Measurements from ENCODE around the gene LRBA. TPM values are rescaled to one million over a fixed set of nuclear protein-coding genes. Genes with fewer than 3 reads are reported as not detected.

LRBA gene
- total and polyA plus RNA-seq, 2 donors (not counting 1 experiment from before 2014, with no cell fraction given): 16.4 to 36.7 TPM

DNA sequence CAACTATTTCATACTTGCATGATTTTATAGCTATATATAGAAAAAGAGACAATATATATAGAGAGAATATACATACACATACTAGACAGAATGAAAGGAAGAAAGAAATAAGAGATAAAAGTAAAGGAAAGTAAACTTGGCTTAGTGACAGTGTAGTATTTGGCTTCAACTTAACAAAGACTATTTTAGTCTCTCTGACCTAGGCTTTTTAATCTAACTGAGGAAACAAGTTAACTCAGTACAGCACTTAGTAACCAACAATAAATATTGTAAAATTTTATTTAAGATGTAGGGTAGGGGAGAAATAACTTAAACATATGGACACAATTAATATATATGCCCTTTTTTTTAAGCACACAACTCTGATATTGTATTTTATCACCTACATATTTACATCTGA lies 682.1 kb downstream of the LRBA start:
- TF ChIP-seq EZH2 (IDR thresholded peaks at IDR 0.05; ENCODE audit: low read length, missing control alignments): no peak
- TF ChIP-seq, protein P1, sequence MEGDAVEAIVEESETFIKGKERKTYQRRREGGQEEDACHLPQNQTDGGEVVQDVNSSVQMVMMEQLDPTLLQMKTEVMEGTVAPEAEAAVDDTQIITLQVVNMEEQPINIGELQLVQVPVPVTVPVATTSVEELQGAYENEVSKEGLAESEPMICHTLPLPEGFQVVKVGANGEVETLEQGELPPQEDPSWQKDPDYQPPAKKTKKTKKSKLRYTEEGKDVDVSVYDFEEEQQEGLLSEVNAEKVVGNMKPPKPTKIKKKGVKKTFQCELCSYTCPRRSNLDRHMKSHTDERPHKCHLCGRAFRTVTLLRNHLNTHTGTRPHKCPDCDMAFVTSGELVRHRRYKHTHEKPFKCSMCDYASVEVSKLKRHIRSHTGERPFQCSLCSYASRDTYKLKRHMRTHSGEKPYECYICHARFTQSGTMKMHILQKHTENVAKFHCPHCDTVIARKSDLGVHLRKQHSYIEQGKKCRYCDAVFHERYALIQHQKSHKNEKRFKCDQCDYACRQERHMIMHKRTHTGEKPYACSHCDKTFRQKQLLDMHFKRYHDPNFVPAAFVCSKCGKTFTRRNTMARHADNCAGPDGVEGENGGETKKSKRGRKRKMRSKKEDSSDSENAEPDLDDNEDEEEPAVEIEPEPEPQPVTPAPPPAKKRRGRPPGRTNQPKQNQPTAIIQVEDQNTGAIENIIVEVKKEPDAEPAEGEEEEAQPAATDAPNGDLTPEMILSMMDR (conservative IDR thresholded peaks at IDR 0.05 in 1 of 2, IDR thresholded peaks at IDR 0.05 in 1 of 2; ENCODE audit: low read depth in 1 of 2, low read length in 2 of 2): no peak
- Histone ChIP-seq H2AFZ (ENCODE audit: low read length) (no peak overlapping the region), H3K4me1 (ENCODE audit: control insufficient read depth, extremely low read depth, insufficient read depth, low read length) (peaks cover 2% of the 10 kb centered on the region), H3K4me2 (ENCODE audit: extremely low read depth, insufficient read depth, low read length) (no peak overlapping the region), H3K36me3 (ENCODE audit: control insufficient read depth, insufficient read depth, low read length) (no peaks in the 10 kb centered on the region), H3K9me3 (ENCODE audit: control insufficient read depth, insufficient read depth, low read depth, low read length) (no peaks in the 10 kb centered on the region), H3K27ac (ENCODE audit: insufficient read depth, low read length) (no peak overlapping the region), H3K27me3 (ENCODE audit: control insufficient read depth, insufficient read depth, low read length) (no peaks in the 10 kb centered on the region), H3K79me2 (ENCODE audit: control insufficient read depth, insufficient read depth, low read length) (no peaks in the 10 kb centered on the region), H3K4me3 (replicated peaks in 1 of 4; ENCODE audit: control extremely low read depth in 1 of 4, insufficient read depth in 1 of 4, low read depth in 3 of 4, low read length in 4 of 4) (no peak overlapping the region), H3K9ac (ENCODE audit: insufficient read depth, low read length) (no peak overlapping the region), H4K20me1 (ENCODE audit: control insufficient read depth, extremely low read depth, insufficient read depth, low read length) (no peaks in the 10 kb centered on the region)
- DNase-seq (ENCODE audit: low read depth in 2 of 2): no peak

DNA sequence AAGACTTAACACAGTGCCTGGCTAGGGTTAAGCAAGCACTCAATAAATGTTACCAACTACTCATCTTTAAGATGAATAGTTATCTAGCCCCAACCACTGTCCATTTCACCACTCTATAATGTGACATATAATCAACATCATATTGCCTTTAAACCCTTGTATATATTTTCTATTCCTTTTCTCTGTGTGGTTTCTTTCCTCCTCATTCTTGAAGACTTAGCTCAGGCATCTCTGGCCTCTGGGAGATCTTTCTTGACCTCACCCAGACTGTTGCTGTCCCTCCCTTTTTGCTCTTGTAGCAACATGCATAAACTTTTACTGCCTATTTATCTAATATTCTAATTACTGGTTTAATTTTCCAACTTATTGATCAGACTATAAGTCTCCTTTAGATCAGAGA lies 683.0 kb downstream of the LRBA start:
- TF ChIP-seq EZH2 (IDR thresholded peaks at IDR 0.05; ENCODE audit: low read length, missing control alignments): no peak
- TF ChIP-seq, protein P1 (conservative IDR thresholded peaks at IDR 0.05 in 1 of 2, IDR thresholded peaks at IDR 0.05 in 1 of 2; ENCODE audit: low read depth in 1 of 2, low read length in 2 of 2): no peak
- H3K4me2 ChIP-seq (ENCODE audit: extremely low read depth, insufficient read depth, low read length): no peak overlapping the region
- DNase-seq (ENCODE audit: low read depth in 2 of 2): no peak

DNA sequence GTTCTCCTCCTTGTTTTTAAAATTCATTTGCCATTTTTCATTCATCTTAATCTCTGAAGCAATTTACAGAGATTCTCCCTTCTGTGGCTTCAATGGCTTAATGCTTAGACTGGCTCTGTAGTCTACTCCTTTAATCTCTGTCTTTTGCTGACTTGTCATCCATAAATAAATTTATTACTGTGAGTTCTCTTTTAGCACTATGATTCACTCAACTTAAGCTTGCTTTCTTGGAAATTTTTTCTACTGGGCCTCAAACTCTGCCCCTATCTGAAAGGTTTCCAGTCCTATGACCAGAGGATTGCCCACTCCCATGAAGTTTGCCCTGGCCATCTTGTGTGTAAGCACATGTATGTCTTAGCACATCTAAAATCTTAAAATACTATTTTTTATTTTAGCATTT lies 685.7 kb downstream of the LRBA start:
- H3K4me2 ChIP-seq (ENCODE audit: extremely low read depth, insufficient read depth, low read length): no peak overlapping the region

More for the DNA sequence above, 683.0 kb downstream of the LRBA start:
- Histone ChIP-seq H3K27ac (ENCODE audit: insufficient read depth, low read length) (no peak overlapping the region), H3K4me3 (replicated peaks in 1 of 4; ENCODE audit: control extremely low read depth in 1 of 4, insufficient read depth in 1 of 4, low read depth in 3 of 4, low read length in 4 of 4) (no peak overlapping the region), H3K9me3 (ENCODE audit: control insufficient read depth, insufficient read depth, low read depth, low read length) (no peaks in the 10 kb centered on the region), H3K27me3 (ENCODE audit: control insufficient read depth, insufficient read depth, low read length) (no peaks in the 10 kb centered on the region), H3K36me3 (ENCODE audit: control insufficient read depth, insufficient read depth, low read length) (no peaks in the 10 kb centered on the region), H2AFZ (ENCODE audit: low read length) (no peak overlapping the region), H4K20me1 (ENCODE audit: control insufficient read depth, extremely low read depth, insufficient read depth, low read length) (no peaks in the 10 kb centered on the region), H3K4me1 (ENCODE audit: control insufficient read depth, extremely low read depth, insufficient read depth, low read length) (no peaks in the 10 kb centered on the region), H3K79me2 (ENCODE audit: control insufficient read depth, insufficient read depth, low read length) (no peaks in the 10 kb centered on the region), H3K9ac (ENCODE audit: insufficient read depth, low read length) (no peak overlapping the region)

More for the DNA sequence above, 685.7 kb downstream of the LRBA start:
- H3K27me3 ChIP-seq (ENCODE audit: control insufficient read depth, insufficient read depth, low read length): no peaks in the 10 kb centered on the region
- no peak overlapping the region for H3K27ac ChIP-seq (ENCODE audit: insufficient read depth, low read length)
- H3K4me1 ChIP-seq (ENCODE audit: control insufficient read depth, extremely low read depth, insufficient read depth, low read length): no peaks in the 10 kb centered on the region
- no peak overlapping the region for H3K9ac ChIP-seq (ENCODE audit: insufficient read depth, low read length)
- no peak overlapping the region for H3K4me3 ChIP-seq (replicated peaks in 1 of 4; ENCODE audit: control extremely low read depth in 1 of 4, insufficient read depth in 1 of 4, low read depth in 3 of 4, low read length in 4 of 4)
- DNase-seq (ENCODE audit: low read depth in 2 of 2): no peak
- no peaks in the 10 kb centered on the region for H3K36me3 ChIP-seq (ENCODE audit: control insufficient read depth, insufficient read depth, low read length)
- H3K9me3 ChIP-seq (ENCODE audit: control insufficient read depth, insufficient read depth, low read depth, low read length): no peaks in the 10 kb centered on the region
- H2AFZ ChIP-seq (ENCODE audit: low read length): no peak overlapping the region
- H3K79me2 ChIP-seq (ENCODE audit: control insufficient read depth, insufficient read depth, low read length): no peaks in the 10 kb centered on the region
- no peaks in the 10 kb centered on the region for H4K20me1 ChIP-seq (ENCODE audit: control insufficient read depth, extremely low read depth, insufficient read depth, low read length)
- TF ChIP-seq, protein P1 (conservative IDR thresholded peaks at IDR 0.05 in 1 of 2, IDR thresholded peaks at IDR 0.05 in 1 of 2; ENCODE audit: low read depth in 1 of 2, low read length in 2 of 2): no peak
- no peak for TF ChIP-seq EZH2 (IDR thresholded peaks at IDR 0.05; ENCODE audit: low read length, missing control alignments)

Measured in fibroblast of lung (primary cell).